ENCODE measurements around the gene WIPF1.

Gene WIPF1, protein sequence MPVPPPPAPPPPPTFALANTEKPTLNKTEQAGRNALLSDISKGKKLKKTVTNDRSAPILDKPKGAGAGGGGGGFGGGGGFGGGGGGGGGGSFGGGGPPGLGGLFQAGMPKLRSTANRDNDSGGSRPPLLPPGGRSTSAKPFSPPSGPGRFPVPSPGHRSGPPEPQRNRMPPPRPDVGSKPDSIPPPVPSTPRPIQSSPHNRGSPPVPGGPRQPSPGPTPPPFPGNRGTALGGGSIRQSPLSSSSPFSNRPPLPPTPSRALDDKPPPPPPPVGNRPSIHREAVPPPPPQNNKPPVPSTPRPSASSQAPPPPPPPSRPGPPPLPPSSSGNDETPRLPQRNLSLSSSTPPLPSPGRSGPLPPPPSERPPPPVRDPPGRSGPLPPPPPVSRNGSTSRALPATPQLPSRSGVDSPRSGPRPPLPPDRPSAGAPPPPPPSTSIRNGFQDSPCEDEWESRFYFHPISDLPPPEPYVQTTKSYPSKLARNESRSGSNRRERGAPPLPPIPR

DNA sequence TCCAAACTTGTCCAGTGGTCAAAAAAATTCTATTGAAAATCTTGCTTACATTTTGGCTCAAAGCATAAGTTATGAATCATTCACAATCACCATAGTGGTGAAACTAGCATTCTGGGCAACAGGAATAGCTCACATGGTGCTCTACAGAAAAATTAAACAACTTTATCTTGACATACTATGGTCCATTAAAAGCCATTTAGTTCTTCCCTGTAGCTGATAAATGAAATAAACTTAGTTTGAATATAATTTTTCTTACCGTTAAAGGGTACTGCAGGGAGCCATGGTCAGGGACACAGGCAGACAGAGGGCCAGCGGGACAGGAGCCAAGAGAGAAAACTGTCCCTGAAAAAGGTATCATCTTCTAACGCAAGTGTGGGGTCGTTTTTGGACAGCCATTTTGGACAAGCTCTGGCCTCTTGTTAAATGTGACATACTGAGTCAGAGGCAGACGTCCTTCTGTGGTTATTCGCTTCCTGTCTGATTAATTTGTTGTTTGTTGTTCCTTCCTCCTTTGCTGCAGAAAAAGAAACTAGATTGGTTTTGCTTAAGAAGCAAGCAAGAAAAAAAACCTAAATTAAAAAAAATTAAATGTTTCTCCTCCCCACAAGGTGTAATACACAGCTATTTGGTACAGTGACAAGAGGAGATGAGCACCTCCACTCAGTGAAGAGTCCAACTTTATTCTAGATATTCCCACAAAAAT lies at the start of gene WIPF1:
Gene WIPF1 (minus strand): TSS at position 460 of the 703 bp plus-strand sequence. CDS start 12,231 bp downstream, outside the sequence.
- Histone ChIP-seq H3K4me3 (ENCODE audit: low read depth in 1 of 2, low read length in 2 of 2) (peak within 1 kb of the TSS; percentile 40 to 49), H3K36me3 (ENCODE audit: control insufficient read depth in 1 of 2, insufficient read depth in 2 of 2, low read length in 2 of 2) (peaks cover 0 to 5% of the 10 kb centered on the region in 2 donors), H3K9me3 (ENCODE audit: control insufficient read depth in 1 of 2, low read length in 2 of 2) (no peaks in the 10 kb centered on the region), H3K27ac (ENCODE audit: low read length) (peak within 1 kb of the TSS; percentile 94), H3K27me3 (ENCODE audit: low read depth, low read length) (no peaks in the 10 kb centered on the region), H3K4me1 (ENCODE audit: control insufficient read depth in 1 of 2, insufficient read depth in 2 of 2, low read length in 2 of 2) (peaks cover 11 to 42% of the 10 kb centered on the region in 2 donors)

DNA sequence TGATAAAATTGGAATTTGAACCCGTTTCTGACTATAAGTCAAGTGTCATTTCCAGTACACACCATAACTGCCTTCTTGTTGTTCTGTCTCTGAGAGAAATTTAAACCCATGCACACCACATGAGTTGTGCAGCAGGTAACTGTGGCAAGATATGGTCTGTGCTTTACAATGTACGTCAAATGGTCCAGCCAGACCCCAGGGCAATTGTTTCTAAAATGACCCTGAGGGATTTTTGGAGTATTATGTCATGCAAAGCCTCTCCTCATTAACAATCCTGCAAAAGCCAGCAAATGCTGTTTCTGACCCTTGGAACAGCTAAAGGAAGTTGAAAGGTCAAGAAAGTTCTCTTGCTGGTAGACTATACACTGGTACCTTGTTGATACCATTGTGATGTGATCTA lies 47.7 kb upstream of the WIPF1 start:
- Histone ChIP-seq H3K27ac (ENCODE audit: low read length) (no peak overlapping the region), H3K4me1 (ENCODE audit: control insufficient read depth in 1 of 2, insufficient read depth in 2 of 2, low read length in 2 of 2) (no peaks in the 10 kb centered on the region), H3K4me3 (ENCODE audit: low read depth in 1 of 2, low read length in 2 of 2) (no peak overlapping the region), H3K27me3 (ENCODE audit: low read depth, low read length) (no peaks in the 10 kb centered on the region), H3K9me3 (ENCODE audit: control insufficient read depth in 1 of 2, low read length in 2 of 2) (peaks cover 0 to 12% of the 10 kb centered on the region in 2 donors), H3K36me3 (ENCODE audit: control insufficient read depth in 1 of 2, insufficient read depth in 2 of 2, low read length in 2 of 2) (no peaks in the 10 kb centered on the region)

DNA sequence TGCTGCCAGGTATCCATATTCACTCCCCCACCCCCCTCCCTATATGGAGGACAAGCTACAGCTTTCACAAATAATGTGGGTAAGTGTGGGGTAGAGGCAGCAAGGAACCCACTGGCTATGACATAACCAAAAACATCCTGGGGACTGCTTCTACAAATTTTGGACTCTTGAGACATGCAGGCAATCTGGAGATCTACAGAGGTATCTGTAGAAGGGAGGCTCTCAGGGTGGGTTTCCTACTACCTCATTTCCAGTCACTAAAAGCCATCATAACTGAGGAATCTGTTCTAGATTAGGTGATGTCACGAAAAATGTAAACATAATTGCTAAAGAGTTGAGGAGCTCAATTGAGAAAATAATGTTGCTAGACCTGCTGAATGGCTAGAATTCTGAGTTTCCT lies 46.8 kb upstream of the WIPF1 start:
- H3K9me3 ChIP-seq (ENCODE audit: control insufficient read depth in 1 of 2, low read length in 2 of 2) = peaks cover 0 to 10% of the 10 kb centered on the region in 2 donors
- no peak overlapping the region for H3K27ac ChIP-seq (ENCODE audit: low read length)
- no peak overlapping the region for H3K4me3 ChIP-seq (ENCODE audit: low read depth in 1 of 2, low read length in 2 of 2)
- H3K4me1 ChIP-seq (ENCODE audit: control insufficient read depth in 1 of 2, insufficient read depth in 2 of 2, low read length in 2 of 2) = no peaks in the 10 kb centered on the region
- H3K36me3 ChIP-seq (ENCODE audit: control insufficient read depth in 1 of 2, insufficient read depth in 2 of 2, low read length in 2 of 2) = no peaks in the 10 kb centered on the region
- H3K27me3 ChIP-seq (ENCODE audit: low read depth, low read length) = no peaks in the 10 kb centered on the region

DNA sequence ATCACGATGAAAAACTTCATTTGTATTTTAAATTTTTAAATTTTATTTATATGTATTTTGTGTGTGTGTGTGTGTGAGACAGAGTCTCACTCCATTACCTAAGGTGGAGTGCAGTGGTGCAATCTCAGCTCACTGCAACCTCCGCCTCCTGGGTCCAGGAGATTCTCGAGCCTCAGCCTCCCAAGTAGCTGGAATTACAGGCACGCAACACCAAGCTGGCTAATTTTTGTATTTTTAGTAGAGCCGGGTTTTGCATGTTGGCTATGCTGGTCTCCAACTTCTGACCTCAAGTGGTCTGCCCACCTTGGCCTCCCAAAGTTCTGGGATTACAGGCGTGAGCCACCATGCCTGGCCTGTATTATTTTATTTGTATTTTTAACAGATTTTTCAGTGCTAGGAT lies 45.8 kb upstream of the WIPF1 start:
- Histone ChIP-seq H3K27me3 (ENCODE audit: low read depth, low read length) (no peaks in the 10 kb centered on the region), H3K36me3 (ENCODE audit: control insufficient read depth in 1 of 2, insufficient read depth in 2 of 2, low read length in 2 of 2) (no peaks in the 10 kb centered on the region), H3K9me3 (ENCODE audit: control insufficient read depth in 1 of 2, low read length in 2 of 2) (no peaks in the 10 kb centered on the region), H3K4me1 (ENCODE audit: control insufficient read depth in 1 of 2, insufficient read depth in 2 of 2, low read length in 2 of 2) (no peaks in the 10 kb centered on the region), H3K4me3 (ENCODE audit: low read depth in 1 of 2, low read length in 2 of 2) (no peak overlapping the region), H3K27ac (ENCODE audit: low read length) (no peak overlapping the region)

DNA sequence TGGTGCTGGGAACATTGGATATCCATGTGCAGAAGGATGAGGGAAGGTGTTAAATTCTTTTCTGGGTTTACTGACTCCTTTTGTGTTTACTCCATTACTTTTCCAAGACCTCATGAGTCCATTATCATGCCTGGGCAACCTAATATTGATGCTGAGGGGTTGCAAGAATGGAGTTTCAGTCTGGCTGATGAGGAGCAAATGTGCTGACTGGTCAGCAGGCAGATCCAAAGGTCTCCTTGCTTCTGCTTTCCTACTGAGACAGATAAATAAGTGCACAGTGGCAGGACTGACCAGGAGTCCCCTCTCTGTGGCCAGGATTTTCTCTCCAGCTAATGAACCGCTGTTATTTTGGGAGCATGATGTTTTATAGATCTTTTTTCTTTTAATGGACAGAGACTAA lies 43.6 kb upstream of the WIPF1 start:
- Histone ChIP-seq H3K27me3 (ENCODE audit: low read depth, low read length) (no peaks in the 10 kb centered on the region), H3K4me1 (ENCODE audit: control insufficient read depth in 1 of 2, insufficient read depth in 2 of 2, low read length in 2 of 2) (peaks cover 0 to 5% of the 10 kb centered on the region in 2 donors), H3K36me3 (ENCODE audit: control insufficient read depth in 1 of 2, insufficient read depth in 2 of 2, low read length in 2 of 2) (no peaks in the 10 kb centered on the region), H3K27ac (ENCODE audit: low read length) (no peak overlapping the region), H3K4me3 (ENCODE audit: low read depth in 1 of 2, low read length in 2 of 2) (no peak overlapping the region), H3K9me3 (ENCODE audit: control insufficient read depth in 1 of 2, low read length in 2 of 2) (no peaks in the 10 kb centered on the region)

DNA sequence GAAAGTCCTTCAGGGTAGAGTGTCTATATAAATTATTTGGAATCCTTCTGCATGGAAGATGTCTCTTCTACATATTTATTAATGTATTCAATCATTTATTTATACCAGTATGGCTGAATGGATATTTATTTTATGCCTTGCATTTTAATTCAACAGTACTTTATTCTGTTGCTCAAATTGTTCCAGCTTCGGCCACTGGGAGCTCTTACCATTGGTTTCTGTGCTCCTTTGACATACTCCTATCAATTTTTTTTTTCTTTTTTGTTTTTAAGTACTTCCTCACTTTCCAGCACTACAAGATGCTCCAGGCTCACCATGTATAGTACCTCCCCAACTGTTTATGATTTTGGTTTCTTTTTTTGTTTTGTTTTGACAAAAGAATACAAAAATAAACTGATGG lies 39.4 kb upstream of the WIPF1 start:
- H3K4me1 ChIP-seq (ENCODE audit: control insufficient read depth in 1 of 2, insufficient read depth in 2 of 2, low read length in 2 of 2) = peaks cover 6 to 29% of the 10 kb centered on the region in 2 donors
- H3K36me3 ChIP-seq (ENCODE audit: control insufficient read depth in 1 of 2, insufficient read depth in 2 of 2, low read length in 2 of 2) = no peaks in the 10 kb centered on the region
- H3K9me3 ChIP-seq (ENCODE audit: control insufficient read depth in 1 of 2, low read length in 2 of 2) = no peaks in the 10 kb centered on the region
- no peak overlapping the region for H3K27ac ChIP-seq (ENCODE audit: low read length)
- no peak overlapping the region for H3K4me3 ChIP-seq (ENCODE audit: low read depth in 1 of 2, low read length in 2 of 2)
- H3K27me3 ChIP-seq (ENCODE audit: low read depth, low read length) = no peaks in the 10 kb centered on the region

DNA sequence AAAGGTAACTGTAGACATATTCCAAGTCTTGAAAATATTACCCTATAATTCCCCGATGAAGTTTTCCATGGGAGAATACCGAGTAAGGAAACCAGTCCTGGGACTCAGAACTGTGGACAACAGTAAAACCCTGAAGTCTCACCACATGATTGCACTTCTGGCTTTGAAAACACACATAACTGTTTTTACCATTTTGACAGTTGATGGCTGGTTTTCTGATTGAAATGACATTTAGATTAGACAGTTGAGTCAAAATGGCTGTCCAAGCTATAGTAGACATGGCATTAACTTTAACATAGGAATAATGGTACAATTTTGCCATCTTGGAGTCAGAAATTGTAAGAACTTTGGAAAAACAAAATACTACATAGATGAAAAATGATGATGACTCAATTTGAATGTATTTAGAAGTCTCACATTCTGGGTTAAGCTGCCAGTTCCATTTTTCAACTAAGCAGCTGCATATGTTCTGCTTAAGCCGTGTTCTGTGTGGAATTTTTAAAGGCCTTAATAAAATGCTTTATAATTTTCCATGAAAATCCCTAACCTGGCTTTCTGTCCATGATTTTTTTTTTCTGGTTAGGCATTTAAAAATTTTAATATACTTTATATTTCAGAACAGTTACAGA lies 38.3 kb upstream of the WIPF1 start:
- Histone ChIP-seq H3K9me3 (ENCODE audit: control insufficient read depth in 1 of 2, low read length in 2 of 2) (no peaks in the 10 kb centered on the region), H3K27ac (ENCODE audit: low read length) (no peak overlapping the region), H3K36me3 (ENCODE audit: control insufficient read depth in 1 of 2, insufficient read depth in 2 of 2, low read length in 2 of 2) (no peaks in the 10 kb centered on the region), H3K27me3 (ENCODE audit: low read depth, low read length) (no peaks in the 10 kb centered on the region), H3K4me1 (ENCODE audit: control insufficient read depth in 1 of 2, insufficient read depth in 2 of 2, low read length in 2 of 2) (peaks cover 9 to 33% of the 10 kb centered on the region in 2 donors), H3K4me3 (ENCODE audit: low read depth in 1 of 2, low read length in 2 of 2) (no peak overlapping the region)

DNA sequence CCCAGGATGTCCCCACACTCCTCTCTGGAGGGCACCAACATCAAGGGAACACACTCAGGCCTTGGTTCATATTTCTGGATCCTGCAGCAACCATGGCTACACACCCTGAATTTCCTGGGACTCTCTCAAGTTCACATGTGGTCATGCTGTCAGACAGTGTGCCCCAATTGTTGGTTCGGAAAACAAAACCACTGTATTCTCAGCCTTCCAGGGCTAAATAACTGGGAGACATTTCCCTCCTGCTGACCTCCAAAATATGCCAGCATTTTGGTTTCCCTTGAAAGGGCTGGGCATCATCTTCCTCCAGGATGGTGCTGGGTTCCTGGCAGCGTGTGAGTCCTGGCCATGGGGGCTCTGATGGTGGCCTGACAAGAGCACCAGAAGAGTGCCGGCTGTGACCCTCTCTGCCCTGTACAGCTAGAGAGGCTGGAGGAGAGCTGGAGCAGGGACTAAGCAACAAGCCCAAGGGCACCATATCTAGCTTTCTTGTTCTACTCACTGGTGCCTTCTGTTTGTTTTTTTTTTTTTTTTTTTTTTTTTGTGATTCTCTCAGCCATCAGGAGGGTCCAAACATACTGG lies 37.5 kb upstream of the WIPF1 start:
- Histone ChIP-seq H3K4me3 (ENCODE audit: low read depth in 1 of 2, low read length in 2 of 2) (peak overlapping the region; percentile 50 to 64), H3K27me3 (ENCODE audit: low read depth, low read length) (no peaks in the 10 kb centered on the region), H3K27ac (ENCODE audit: low read length) (peak overlapping the region; percentile 92), H3K9me3 (ENCODE audit: control insufficient read depth in 1 of 2, low read length in 2 of 2) (no peaks in the 10 kb centered on the region), H3K4me1 (ENCODE audit: control insufficient read depth in 1 of 2, insufficient read depth in 2 of 2, low read length in 2 of 2) (peaks cover 17 to 41% of the 10 kb centered on the region in 2 donors), H3K36me3 (ENCODE audit: control insufficient read depth in 1 of 2, insufficient read depth in 2 of 2, low read length in 2 of 2) (no peaks in the 10 kb centered on the region)

DNA sequence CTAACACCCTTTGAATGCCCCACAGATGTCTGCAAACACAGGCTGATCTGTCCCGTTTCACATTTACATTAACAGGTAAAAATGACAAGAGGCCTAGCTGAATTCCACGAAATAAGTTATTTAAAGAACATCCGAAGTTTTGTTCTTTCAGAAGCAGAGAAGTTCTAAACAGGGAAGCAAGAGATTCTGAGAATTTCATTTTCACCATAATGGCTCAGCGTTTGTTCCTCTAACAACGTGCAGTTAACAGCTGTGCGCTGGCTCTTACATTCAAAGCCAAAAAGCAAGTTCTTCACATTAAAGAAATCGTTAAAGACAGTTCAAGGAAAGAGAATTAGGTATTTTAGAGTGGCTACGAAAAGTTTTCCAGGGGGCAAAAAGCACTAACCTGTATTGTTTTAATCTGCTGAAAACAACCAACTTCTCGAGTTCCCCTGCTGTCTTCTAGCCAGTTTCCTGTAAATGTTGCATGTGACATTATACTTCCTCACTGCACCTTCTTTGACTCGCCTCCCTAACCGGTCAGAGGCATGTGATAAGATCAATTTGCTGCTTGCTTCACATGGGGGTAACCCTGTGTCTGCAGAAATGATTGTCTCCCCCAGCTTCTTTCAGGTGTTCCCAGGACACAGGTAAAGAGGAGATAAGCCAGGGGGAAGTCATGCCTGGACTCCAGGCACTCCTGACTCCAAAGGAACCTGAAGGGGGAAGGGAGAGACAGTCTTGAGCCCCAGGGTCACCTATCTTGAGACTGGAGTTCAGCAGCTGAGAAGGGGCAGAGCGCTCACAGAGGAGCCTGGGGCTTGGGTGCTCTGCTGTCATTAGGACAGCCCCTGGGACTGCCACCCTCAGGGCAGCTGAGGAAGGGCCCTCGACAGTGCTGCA lies 36.8 kb upstream of the WIPF1 start:
- H3K4me3 ChIP-seq (ENCODE audit: low read depth in 1 of 2, low read length in 2 of 2) = peak overlapping the region; percentile 50 to 64
- H3K4me1 ChIP-seq (ENCODE audit: control insufficient read depth in 1 of 2, insufficient read depth in 2 of 2, low read length in 2 of 2) = peaks cover 17 to 48% of the 10 kb centered on the region in 2 donors
- no peaks in the 10 kb centered on the region for H3K27me3 ChIP-seq (ENCODE audit: low read depth, low read length)
- H3K27ac ChIP-seq (ENCODE audit: low read length) = peak overlapping the region; percentile 92
- H3K9me3 ChIP-seq (ENCODE audit: control insufficient read depth in 1 of 2, low read length in 2 of 2) = no peaks in the 10 kb centered on the region
- H3K36me3 ChIP-seq (ENCODE audit: control insufficient read depth in 1 of 2, insufficient read depth in 2 of 2, low read length in 2 of 2) = no peaks in the 10 kb centered on the region

DNA sequence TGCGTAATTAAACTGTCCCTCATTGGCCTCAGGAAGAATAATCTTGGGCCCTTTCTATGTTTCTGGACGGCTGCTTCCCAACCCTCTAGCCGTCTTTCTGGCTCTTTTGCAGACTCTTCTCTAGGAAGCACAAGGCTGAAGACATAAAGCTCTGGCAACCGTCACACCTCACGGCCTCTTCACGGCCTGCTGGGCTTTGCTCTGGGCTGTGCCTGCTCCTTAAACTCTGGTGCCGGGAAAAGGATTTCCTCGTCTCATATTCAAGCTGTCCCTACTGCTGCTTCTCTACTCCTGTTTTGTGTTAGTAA lies 36.0 kb upstream of the WIPF1 start:
- H3K27me3 ChIP-seq (ENCODE audit: low read depth, low read length) = no peaks in the 10 kb centered on the region
- H3K9me3 ChIP-seq (ENCODE audit: control insufficient read depth in 1 of 2, low read length in 2 of 2) = no peaks in the 10 kb centered on the region
- peak overlapping the region; percentile 92 for H3K27ac ChIP-seq (ENCODE audit: low read length)
- peaks cover 17 to 48% of the 10 kb centered on the region in 2 donors for H3K4me1 ChIP-seq (ENCODE audit: control insufficient read depth in 1 of 2, insufficient read depth in 2 of 2, low read length in 2 of 2)
- no peaks in the 10 kb centered on the region for H3K36me3 ChIP-seq (ENCODE audit: control insufficient read depth in 1 of 2, insufficient read depth in 2 of 2, low read length in 2 of 2)
- H3K4me3 ChIP-seq (ENCODE audit: low read depth in 1 of 2, low read length in 2 of 2) = peak overlapping the region; percentile 50 to 64

All from muscle layer of duodenum (tissue), 2 donors.